ENCODE measurements around the gene OR6S1.

GRCh38 chr14:20627346-20628027 is 14.0 kb downstream of the OR6S1 start:
- TF ChIP-seq YY1 (IDR thresholded peaks at IDR 0.05; ENCODE audit: low read depth, low read length) (no peak), POLR2AphosphoS5 (IDR thresholded peaks at IDR 0.05; ENCODE audit: low read depth, low read length) (no peak)
